HUES48 (cell line): ENCODE data around the gene TIMD4.
"Not testable (repeated sequence)": the region's sequence is repeated elsewhere in the genome, so short reads cannot be mapped to it uniquely, and the experiment has no call there.

Experiments used
- H3K27ac ChIP-seq: one replicate; pipeline ENCODE4 v1.7.0; 2013; ENCODE audit warnings: low read depth, low read length, inconsistent platforms
- H3K27me3 ChIP-seq: 2 replicates; pipeline ENCODE4 v1.6.1; 2013; ENCODE audit warnings: mild to moderate bottlenecking, low read length; ENCODE audit not compliant: control insufficient read depth, insufficient read depth
- H3K36me3 ChIP-seq: 2 replicates; pipeline ENCODE4 v1.6.1; 2013; ENCODE audit warnings: low read length; ENCODE audit not compliant: control insufficient read depth, insufficient read depth
- H3K4me1 ChIP-seq: 2 replicates; pipeline ENCODE4 v1.6.1; 2013; ENCODE audit warnings: mild to moderate bottlenecking, low read length; ENCODE audit not compliant: control insufficient read depth, insufficient read depth
- H3K4me3 ChIP-seq: 2 replicates; pipeline ENCODE4 v1.5.1; 2013; ENCODE audit warnings: mild to moderate bottlenecking, low read depth, low read length
- H3K9ac ChIP-seq: 2 replicates; pipeline ENCODE4 v1.6.1; 2013; ENCODE audit warnings: mild to moderate bottlenecking, low read depth, low read length, moderate library complexity
- H3K9me3 ChIP-seq: 2 replicates; pipeline ENCODE4 v1.6.1; 2013; ENCODE audit warnings: low read length; ENCODE audit not compliant: control insufficient read depth, insufficient read depth

The TIMD4 gene

DNA sequence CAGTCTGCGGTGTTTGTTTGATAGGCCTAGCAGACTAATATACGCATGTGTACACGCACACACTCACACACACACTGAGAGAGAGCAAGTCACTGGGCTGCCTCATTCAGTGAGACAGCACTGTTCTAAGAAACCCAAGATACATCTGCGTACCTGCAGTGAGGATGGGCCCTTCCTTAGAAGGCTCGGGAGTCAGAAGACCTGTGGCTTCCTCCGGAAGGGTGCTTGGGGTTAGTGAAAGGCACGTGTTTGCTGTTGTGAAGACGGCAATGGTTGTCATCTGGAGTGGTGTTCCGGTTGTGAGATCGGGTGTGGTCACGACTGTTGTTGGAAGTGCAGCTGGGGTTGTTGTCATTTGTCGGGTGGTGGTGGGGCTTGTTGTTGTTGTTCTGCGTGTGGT is 11.7 kb downstream of the TIMD4 start:
- no peaks in the 10 kb centered on the region for H3K9me3 ChIP-seq
- no peaks in the 10 kb centered on the region for H3K36me3 ChIP-seq
- peaks cover 3% of the 10 kb centered on the region for H3K4me1 ChIP-seq
- no peaks in the 10 kb centered on the region for H3K27me3 ChIP-seq
- H3K9ac ChIP-seq = no peak overlapping the region
- no peak overlapping the region for H3K4me3 ChIP-seq
- H3K27ac ChIP-seq = no peak overlapping the region

GRCh38 chr5:156950716-156951115 is 12.3 kb downstream of the TIMD4 start:
- no peaks in the 10 kb centered on the region for H3K27me3 ChIP-seq
- H3K9me3 ChIP-seq = no peaks in the 10 kb centered on the region
- H3K36me3 ChIP-seq = no peaks in the 10 kb centered on the region
- no peak overlapping the region for H3K4me3 ChIP-seq
- H3K9ac ChIP-seq = no peak overlapping the region
- H3K27ac ChIP-seq = no peak overlapping the region
- no peaks in the 10 kb centered on the region for H3K4me1 ChIP-seq

GRCh38 chr5:156949424-156949823 is 13.6 kb downstream of the TIMD4 start:
- Histone ChIP-seq H3K9ac (no peak overlapping the region), H3K27me3 (no peaks in the 10 kb centered on the region), H3K27ac (no peak overlapping the region), H3K9me3 (no peaks in the 10 kb centered on the region), H3K36me3 (no peaks in the 10 kb centered on the region), H3K4me1 (no peaks in the 10 kb centered on the region), H3K4me3 (no peak overlapping the region)

- Histone ChIP-seq H3K9me3 (no peaks in the 10 kb centered on the region), H3K9ac (no peak overlapping the region), H3K36me3 (no peaks in the 10 kb centered on the region), H3K27ac (no peak overlapping the region), H3K4me3 (no peak overlapping the region), H3K4me1 (no peaks in the 10 kb centered on the region), H3K27me3 (no peaks in the 10 kb centered on the region)
Observed at GRCh38 chr5:156947925-156948324, 15.1 kb downstream of the TIMD4 start.

DNA sequence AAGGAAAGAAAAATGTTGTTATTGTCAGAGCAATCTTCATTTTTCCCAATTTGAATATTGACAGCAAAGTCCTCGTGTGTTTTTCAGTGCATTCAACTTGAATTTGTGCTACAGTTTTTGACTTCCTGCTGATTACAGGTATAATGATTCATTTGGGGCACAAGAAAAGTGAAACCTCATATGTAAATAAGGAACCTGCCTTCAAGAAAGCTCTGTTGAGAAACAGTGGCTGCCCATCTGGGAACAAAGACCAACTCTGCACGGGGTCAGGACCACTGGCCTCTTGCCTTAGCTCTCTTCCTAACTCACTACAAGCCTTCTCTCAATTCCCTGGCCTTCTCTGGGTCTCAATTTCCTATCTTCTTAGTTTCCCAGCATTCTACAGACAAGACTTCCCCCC is 21.0 kb downstream of the TIMD4 start:
- H3K9ac ChIP-seq = no peak overlapping the region
- no peaks in the 10 kb centered on the region for H3K36me3 ChIP-seq
- peak overlapping the region; percentile 8 for H3K27ac ChIP-seq
- no peak overlapping the region for H3K4me3 ChIP-seq
- no peaks in the 10 kb centered on the region for H3K27me3 ChIP-seq
- H3K9me3 ChIP-seq = peaks cover 12% of the 10 kb centered on the region
- H3K4me1 ChIP-seq = no peaks in the 10 kb centered on the region

DNA sequence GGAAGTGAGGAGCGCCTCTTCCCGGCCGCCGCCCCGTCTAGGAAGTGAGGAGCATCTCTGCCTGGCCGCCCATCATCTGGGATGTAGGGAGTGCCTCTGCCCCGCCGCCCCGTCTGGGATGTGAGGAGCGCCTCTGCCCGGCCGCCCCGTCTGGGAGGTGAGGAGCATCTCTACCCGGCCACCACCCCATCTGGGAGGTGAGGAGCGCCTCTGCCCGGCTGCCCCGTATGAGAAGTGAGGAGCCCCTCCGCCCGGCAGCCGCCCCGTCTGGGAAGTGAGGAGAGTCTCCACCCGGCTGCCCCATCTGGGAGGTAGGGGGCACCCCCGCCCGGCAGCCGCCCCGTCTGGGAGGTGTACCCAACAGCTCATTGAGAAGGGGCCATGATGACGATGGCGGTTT is 22.6 kb downstream of the TIMD4 start:
- not testable (repeated sequence) for H3K4me1 ChIP-seq, H3K4me3 ChIP-seq, H3K36me3 ChIP-seq, H3K27ac ChIP-seq, H3K27me3 ChIP-seq, H3K9ac ChIP-seq
- H3K9me3 ChIP-seq = peaks cover 12% of the 10 kb centered on the region

GRCh38 chr5:156936972-156937371 is 26.1 kb downstream of the TIMD4 start:
- Histone ChIP-seq H3K9ac (no peak overlapping the region), H3K27ac (no peak overlapping the region), H3K4me1 (no peaks in the 10 kb centered on the region)

GRCh38 chr5:156934450-156935211 is 28.4 kb downstream of the TIMD4 start:
- Histone ChIP-seq H3K36me3 (no peaks in the 10 kb centered on the region), H3K4me1 (no peaks in the 10 kb centered on the region), H3K27ac (no peak overlapping the region), H3K9ac (no peak overlapping the region), H3K4me3 (no peak overlapping the region), H3K9me3 (peaks cover 10% of the 10 kb centered on the region), H3K27me3 (no peaks in the 10 kb centered on the region)

More at GRCh38 chr5:156936972-156937371, 26.1 kb downstream of the TIMD4 start:
- Histone ChIP-seq H3K27me3 (no peaks in the 10 kb centered on the region), H3K36me3 (no peaks in the 10 kb centered on the region), H3K4me3 (no peak overlapping the region), H3K9me3 (peaks cover 12% of the 10 kb centered on the region)

- no peak overlapping the region for H3K27ac ChIP-seq
- no peak overlapping the region for H3K9ac ChIP-seq
- H3K4me3 ChIP-seq = no peak overlapping the region
Observed at GRCh38 chr5:156929366-156929948, 33.6 kb downstream of the TIMD4 start.

GRCh38 chr5:156927545-156927944 is 35.5 kb downstream of the TIMD4 start:
- Histone ChIP-seq H3K27me3 (no peaks in the 10 kb centered on the region), H3K4me1 (no peaks in the 10 kb centered on the region), H3K27ac (no peak overlapping the region), H3K9ac (no peak overlapping the region), H3K9me3 (no peaks in the 10 kb centered on the region), H3K4me3 (no peak overlapping the region), H3K36me3 (no peaks in the 10 kb centered on the region)

More at GRCh38 chr5:156929366-156929948, 33.6 kb downstream of the TIMD4 start:
- Histone ChIP-seq H3K27me3 (no peaks in the 10 kb centered on the region), H3K36me3 (no peaks in the 10 kb centered on the region), H3K4me1 (no peaks in the 10 kb centered on the region), H3K9me3 (no peaks in the 10 kb centered on the region)

DNA sequence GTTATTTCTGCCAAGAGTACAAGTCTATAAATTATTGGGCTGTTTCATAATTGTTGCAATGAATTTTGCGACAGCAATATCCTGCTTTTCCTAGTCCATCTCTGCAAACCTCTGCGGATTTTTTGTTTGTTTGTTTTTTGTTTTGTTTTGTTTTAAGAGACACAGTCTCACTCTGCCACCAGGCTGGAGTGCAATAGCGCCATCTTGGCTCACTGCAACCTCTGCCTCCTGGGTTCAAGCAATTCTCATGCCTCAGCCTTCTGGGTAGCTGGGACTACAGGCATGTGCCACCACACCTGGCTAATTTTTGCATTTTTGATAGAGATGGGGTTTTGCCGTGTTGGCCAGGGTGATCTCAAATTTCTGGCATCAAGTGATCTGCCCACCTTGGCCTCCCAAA is 37.3 kb downstream of the TIMD4 start:
- H3K27me3 ChIP-seq, H3K27ac ChIP-seq, H3K4me3 ChIP-seq, H3K9ac ChIP-seq, H3K9me3 ChIP-seq, H3K36me3 ChIP-seq, H3K4me1 ChIP-seq: not testable (repeated sequence)
